HepG2 (cell line): ENCODE data around the gene WDR53. TPM values are rescaled to one million over a fixed set of nuclear protein-coding genes. Genes with fewer than 3 reads are reported as not detected.

ENCODE experiments used
- CBX2 ChIP-seq, 2 experiments: fragments of 200-600 bp in 1 of 2; sonication (generic); formaldehyde crosslinking in 1 of 2; IDR thresholded peaks; 2 replicates each; pipeline versions ENCODE4 v1.7.0 to v1.8.1; 2018 to 2022; ENCODE audit warnings: low read depth in 2 of 2, low read length in 1 of 2, mild to moderate bottlenecking in 1 of 2, missing genetic modification reagents in 1 of 2
- ETV5 ChIP-seq: IDR thresholded peaks from 2 replicates; pipeline ENCODE4 v1.6.1; 2018; ENCODE audit warnings: missing biosample characterization, missing genetic modification reagents, inconsistent platforms, borderline replicate concordance
- KLF12 ChIP-seq: sonication (generic); formaldehyde crosslinking; IDR thresholded peaks from 2 replicates; pipeline ENCODE4 v1.4.0; 2020; ENCODE audit warnings: missing genetic modification reagents, borderline replicate concordance
- MEF2D ChIP-seq: sonication (generic); formaldehyde crosslinking; IDR thresholded peaks from 2 replicates; pipeline ENCODE4 v1.5.1; 2020; ENCODE audit warnings: mild to moderate bottlenecking, missing genetic modification reagents
- MIER2 ChIP-seq: IDR thresholded peaks from 2 replicates; pipeline ENCODE4 v1.6.1; 2016; ENCODE audit warnings: missing biosample characterization, missing genetic modification reagents
- MTA1 ChIP-seq: sonication (generic); formaldehyde crosslinking; IDR thresholded peaks from 2 replicates; pipeline ENCODE4 v1.4.0; 2020; ENCODE audit warnings: missing genetic modification reagents, mild to moderate bottlenecking, borderline replicate concordance
- NR2F6 ChIP-seq, 2 experiments: IDR thresholded peaks; 2 replicates each; pipeline ENCODE4 v1.6.1; 2016; ENCODE audit warnings: antibody characterized with exemption in 1 of 2, mild to moderate bottlenecking in 1 of 2
- REPIN1 ChIP-seq: sonication (generic); formaldehyde crosslinking; IDR thresholded peaks from 2 replicates; pipeline ENCODE4 v1.8.0; 2022; ENCODE audit warnings: missing genetic modification reagents, low read depth, mild to moderate bottlenecking, borderline replicate concordance
- SKI ChIP-seq: fragments of 450-650 bp; IDR thresholded peaks from one replicate; pipeline ENCODE4 v1.6.1; 2018; ENCODE audit warnings: mild to moderate bottlenecking; ENCODE audit not compliant: partially characterized antibody
- SRF ChIP-seq: IDR thresholded peaks from 2 replicates; pipeline ENCODE4 v1.6.1; 2011; ENCODE audit warnings: mild to moderate bottlenecking, low read depth, low read length, moderate library complexity
- TARDBP ChIP-seq: sonication (generic); formaldehyde crosslinking; IDR thresholded peaks from 2 replicates; pipeline ENCODE4 v1.8.0; 2022; ENCODE audit warnings: mild to moderate bottlenecking, missing genetic modification reagents
- ZNF446 ChIP-seq: sonication (generic); formaldehyde crosslinking; IDR thresholded peaks from 2 replicates; pipeline ENCODE4 v1.5.0; 2020; ENCODE audit warnings: mild to moderate bottlenecking, missing genetic modification reagents
- ZNF816 ChIP-seq: sonication (generic); formaldehyde crosslinking; IDR thresholded peaks from 2 replicates; pipeline ENCODE4 v1.8.0; 2022; ENCODE audit warnings: missing genetic modification reagents, mild to moderate bottlenecking, borderline replicate concordance
- ZSCAN25 ChIP-seq: sonication (generic); formaldehyde crosslinking; IDR thresholded peaks from 2 replicates; pipeline ENCODE4 v1.8.0; 2022; ENCODE audit warnings: mild to moderate bottlenecking, missing genetic modification reagents
- polyA plus RNA-seq, 8 experiments: library from polyadenylated mRNA; depleted of rRNA in 3 of 8; stranded (reverse) in 7 of 8; unstranded in 1 of 8; fragments of >200 nt; fragmentation: Illumina TruSeq in 4 of 8; extraction: Trizol in 4 of 8; gene quantifications; 2 replicates each; pipeline versions ENCODE4 v1.2.1 to v1.2.3, GENCODE V29; 2011 to 2016; ENCODE audit warnings: low read depth in 4 of 8, missing spikeins in 1 of 8, mixed read lengths in 1 of 8; ENCODE audit not compliant: insufficient read depth in 1 of 8
- total RNA-seq, 5 experiments: library from RNA; depleted of rRNA; stranded (reverse); fragments of >200 nt; fragmentation: Illumina TruSeq; extraction: Trizol; gene quantifications; 2 replicates each; pipeline ENCODE4 v1.2.3, GENCODE V29; 2016; ENCODE audit warnings: low read depth in 1 of 5
- TF ChIP-seq, protein P1 (sequence below): sonication (generic); formaldehyde crosslinking; IDR thresholded peaks from 2 replicates; pipeline ENCODE4 v1.4.0; 2020; ENCODE audit warnings: mild to moderate bottlenecking, missing genetic modification reagents
- TF ChIP-seq, protein P2 (sequence below): sonication (generic); formaldehyde crosslinking; IDR thresholded peaks from 2 replicates; pipeline ENCODE4 v1.4.0; 2020; ENCODE audit warnings: missing genetic modification reagents, borderline replicate concordance
- TF ChIP-seq, protein P3 (sequence below): sonication (generic); formaldehyde crosslinking; IDR thresholded peaks from 2 replicates; pipeline ENCODE4 v1.4.0; 2020; ENCODE audit warnings: missing genetic modification reagents

The WDR53 gene
- total and polyA plus RNA-seq, 2 of the 13 experiments (the other 11 are each of a cell fraction or from before 2014, with no cell fraction given): 3.5 to 7.7 TPM

DNA sequence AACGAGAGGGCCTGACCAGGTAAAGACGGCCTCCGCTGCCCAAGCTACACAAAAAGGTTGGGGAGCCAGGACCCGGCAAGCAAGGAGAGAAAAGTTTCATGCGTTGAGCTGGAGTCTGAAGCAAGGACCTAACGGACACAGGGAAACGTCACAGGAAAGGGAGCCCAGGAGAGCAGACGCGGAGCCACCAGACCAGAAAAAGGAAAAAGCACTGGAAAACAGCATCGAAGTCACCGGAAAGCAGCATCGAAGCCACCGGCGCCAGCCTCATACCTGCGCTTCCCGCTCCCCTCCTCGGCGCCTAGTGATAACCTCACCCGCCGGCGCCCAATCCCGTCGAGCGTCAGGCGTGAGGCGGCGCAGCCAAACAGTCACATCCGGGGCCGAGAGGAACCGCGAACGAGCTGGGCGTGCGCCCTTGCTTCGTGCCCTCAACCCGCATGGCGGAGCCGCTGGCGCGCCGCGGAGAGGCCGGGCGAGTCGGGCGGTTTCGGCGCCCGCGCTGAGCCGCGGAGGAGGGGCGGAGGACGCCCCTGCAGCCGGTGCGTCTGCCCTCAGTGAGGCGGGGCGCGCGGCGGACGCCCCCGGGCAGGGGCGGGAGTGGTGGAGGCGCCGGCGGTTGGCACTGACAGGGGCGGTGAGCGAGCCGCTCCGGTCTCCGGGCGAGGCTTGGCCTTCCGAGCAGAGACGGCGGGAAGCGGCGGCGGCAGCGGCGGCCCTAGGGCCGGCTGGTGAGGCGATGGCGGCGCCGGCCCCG is at the start of gene WDR53, which contains the start of gene FBXO45 (continued):
- TF ChIP-seq, protein P1, sequence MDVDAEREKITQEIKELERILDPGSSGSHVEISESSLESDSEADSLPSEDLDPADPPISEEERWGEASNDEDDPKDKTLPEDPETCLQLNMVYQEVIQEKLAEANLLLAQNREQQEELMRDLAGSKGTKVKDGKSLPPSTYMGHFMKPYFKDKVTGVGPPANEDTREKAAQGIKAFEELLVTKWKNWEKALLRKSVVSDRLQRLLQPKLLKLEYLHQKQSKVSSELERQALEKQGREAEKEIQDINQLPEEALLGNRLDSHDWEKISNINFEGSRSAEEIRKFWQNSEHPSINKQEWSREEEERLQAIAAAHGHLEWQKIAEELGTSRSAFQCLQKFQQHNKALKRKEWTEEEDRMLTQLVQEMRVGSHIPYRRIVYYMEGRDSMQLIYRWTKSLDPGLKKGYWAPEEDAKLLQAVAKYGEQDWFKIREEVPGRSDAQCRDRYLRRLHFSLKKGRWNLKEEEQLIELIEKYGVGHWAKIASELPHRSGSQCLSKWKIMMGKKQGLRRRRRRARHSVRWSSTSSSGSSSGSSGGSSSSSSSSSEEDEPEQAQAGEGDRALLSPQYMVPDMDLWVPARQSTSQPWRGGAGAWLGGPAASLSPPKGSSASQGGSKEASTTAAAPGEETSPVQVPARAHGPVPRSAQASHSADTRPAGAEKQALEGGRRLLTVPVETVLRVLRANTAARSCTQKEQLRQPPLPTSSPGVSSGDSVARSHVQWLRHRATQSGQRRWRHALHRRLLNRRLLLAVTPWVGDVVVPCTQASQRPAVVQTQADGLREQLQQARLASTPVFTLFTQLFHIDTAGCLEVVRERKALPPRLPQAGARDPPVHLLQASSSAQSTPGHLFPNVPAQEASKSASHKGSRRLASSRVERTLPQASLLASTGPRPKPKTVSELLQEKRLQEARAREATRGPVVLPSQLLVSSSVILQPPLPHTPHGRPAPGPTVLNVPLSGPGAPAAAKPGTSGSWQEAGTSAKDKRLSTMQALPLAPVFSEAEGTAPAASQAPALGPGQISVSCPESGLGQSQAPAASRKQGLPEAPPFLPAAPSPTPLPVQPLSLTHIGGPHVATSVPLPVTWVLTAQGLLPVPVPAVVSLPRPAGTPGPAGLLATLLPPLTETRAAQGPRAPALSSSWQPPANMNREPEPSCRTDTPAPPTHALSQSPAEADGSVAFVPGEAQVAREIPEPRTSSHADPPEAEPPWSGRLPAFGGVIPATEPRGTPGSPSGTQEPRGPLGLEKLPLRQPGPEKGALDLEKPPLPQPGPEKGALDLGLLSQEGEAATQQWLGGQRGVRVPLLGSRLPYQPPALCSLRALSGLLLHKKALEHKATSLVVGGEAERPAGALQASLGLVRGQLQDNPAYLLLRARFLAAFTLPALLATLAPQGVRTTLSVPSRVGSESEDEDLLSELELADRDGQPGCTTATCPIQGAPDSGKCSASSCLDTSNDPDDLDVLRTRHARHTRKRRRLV (CRISPR knock-in tag): no peak
- TF ChIP-seq MTA1 (no peak), SKI (peak; percentile 60), NR2F6 (IDR thresholded peaks at IDR 0.05) (no peak), NR2F6 (CRISPR knock-in tag; IDR thresholded peaks at IDR 0.05) (peak; percentile 50; the same call in 1 of the 2 replicates), CBX2 (IDR thresholded peaks at IDR 0.05; ENCODE audit: low read depth, low read length) (no peak), CBX2 (CRISPR knock-in tag; IDR thresholded peaks at IDR 0.05; ENCODE audit: low read depth) (peak; percentile 42; the same call in 1 of the 2 replicates), ZNF816 (CRISPR knock-in tag) (peak; percentile 75; the same call in 1 of the 2 replicates), ETV5 (CRISPR knock-in tag) (peak; percentile 92), REPIN1 (CRISPR knock-in tag) (peak; percentile 81; the same call in 1 of the 2 replicates), MEF2D (CRISPR knock-in tag) (0 out of 2 replicates have a peak, but pooled peaks have one; percentile 56), SRF (peak; percentile 17; the same call in 1 of the 2 replicates), ZSCAN25 (peak; percentile 73), ZNF446 (CRISPR knock-in tag) (0 out of 2 replicates have a peak, but pooled peaks have one; percentile 45), MIER2 (CRISPR knock-in tag) (peak; percentile 65; the same call in 1 of the 2 replicates), TARDBP (CRISPR knock-in tag) (peak; percentile 86), KLF12 (CRISPR knock-in tag) (peak; percentile 74; the same call in 1 of the 2 replicates)
- TF ChIP-seq, protein P2, sequence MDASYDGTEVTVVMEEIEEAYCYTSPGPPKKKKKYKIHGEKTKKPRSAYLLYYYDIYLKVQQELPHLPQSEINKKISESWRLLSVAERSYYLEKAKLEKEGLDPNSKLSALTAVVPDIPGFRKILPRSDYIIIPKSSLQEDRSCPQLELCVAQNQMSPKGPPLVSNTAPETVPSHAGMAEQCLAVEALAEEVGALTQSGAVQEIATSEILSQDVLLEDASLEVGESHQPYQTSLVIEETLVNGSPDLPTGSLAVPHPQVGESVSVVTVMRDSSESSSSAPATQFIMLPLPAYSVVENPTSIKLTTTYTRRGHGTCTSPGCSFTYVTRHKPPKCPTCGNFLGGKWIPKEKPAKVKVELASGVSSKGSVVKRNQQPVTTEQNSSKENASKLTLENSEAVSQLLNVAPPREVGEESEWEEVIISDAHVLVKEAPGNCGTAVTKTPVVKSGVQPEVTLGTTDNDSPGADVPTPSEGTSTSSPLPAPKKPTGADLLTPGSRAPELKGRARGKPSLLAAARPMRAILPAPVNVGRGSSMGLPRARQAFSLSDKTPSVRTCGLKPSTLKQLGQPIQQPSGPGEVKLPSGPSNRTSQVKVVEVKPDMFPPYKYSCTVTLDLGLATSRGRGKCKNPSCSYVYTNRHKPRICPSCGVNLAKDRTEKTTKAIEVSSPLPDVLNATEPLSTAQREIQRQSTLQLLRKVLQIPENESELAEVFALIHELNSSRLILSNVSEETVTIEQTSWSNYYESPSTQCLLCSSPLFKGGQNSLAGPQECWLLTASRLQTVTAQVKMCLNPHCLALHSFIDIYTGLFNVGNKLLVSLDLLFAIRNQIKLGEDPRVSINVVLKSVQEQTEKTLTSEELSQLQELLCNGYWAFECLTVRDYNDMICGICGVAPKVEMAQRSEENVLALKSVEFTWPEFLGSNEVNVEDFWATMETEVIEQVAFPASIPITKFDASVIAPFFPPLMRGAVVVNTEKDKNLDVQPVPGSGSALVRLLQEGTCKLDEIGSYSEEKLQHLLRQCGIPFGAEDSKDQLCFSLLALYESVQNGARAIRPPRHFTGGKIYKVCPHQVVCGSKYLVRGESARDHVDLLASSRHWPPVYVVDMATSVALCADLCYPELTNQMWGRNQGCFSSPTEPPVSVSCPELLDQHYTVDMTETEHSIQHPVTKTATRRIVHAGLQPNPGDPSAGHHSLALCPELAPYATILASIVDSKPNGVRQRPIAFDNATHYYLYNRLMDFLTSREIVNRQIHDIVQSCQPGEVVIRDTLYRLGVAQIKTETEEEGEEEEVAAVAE (CRISPR knock-in tag): peak; percentile 91
- TF ChIP-seq, protein P3, sequence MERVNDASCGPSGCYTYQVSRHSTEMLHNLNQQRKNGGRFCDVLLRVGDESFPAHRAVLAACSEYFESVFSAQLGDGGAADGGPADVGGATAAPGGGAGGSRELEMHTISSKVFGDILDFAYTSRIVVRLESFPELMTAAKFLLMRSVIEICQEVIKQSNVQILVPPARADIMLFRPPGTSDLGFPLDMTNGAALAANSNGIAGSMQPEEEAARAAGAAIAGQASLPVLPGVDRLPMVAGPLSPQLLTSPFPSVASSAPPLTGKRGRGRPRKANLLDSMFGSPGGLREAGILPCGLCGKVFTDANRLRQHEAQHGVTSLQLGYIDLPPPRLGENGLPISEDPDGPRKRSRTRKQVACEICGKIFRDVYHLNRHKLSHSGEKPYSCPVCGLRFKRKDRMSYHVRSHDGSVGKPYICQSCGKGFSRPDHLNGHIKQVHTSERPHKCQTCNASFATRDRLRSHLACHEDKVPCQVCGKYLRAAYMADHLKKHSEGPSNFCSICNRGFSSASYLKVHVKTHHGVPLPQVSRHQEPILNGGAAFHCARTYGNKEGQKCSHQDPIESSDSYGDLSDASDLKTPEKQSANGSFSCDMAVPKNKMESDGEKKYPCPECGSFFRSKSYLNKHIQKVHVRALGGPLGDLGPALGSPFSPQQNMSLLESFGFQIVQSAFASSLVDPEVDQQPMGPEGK (CRISPR knock-in tag): peak; percentile 72
